Osteoblast (primary cell): ENCODE measurements around the gene PPFIA1. TPM values are rescaled to one million over a fixed set of nuclear protein-coding genes. Genes with fewer than 3 reads are reported as not detected.
"Not testable (repeated sequence)": the region's sequence is repeated elsewhere in the genome, so short reads cannot be mapped to it uniquely, and the experiment has no call there.

ENCODE experiments used
- DNase-seq: peaks from one replicate; pipeline ENCODE4 v3.0.0; 2011; ENCODE audit warnings: low spot score, mixed read lengths; ENCODE audit not compliant: insufficient read length; ENCODE audit errors: missing footprints
- H2AFZ ChIP-seq: 2 replicates; pipeline ENCODE4 v1.6.0; 2011; ENCODE audit warnings: mild to moderate bottlenecking, low read length
- H3K27ac ChIP-seq: 2 replicates; pipeline ENCODE4 v1.5.1; 2011; ENCODE audit warnings: mild to moderate bottlenecking, low read depth, low read length, moderate library complexity
- H3K27me3 ChIP-seq: 2 replicates; pipeline ENCODE4 v1.6.0; 2012; ENCODE audit warnings: mild to moderate bottlenecking, control low read depth, inconsistent platforms, low read length, moderate library complexity; ENCODE audit not compliant: insufficient read depth
- H3K36me3 ChIP-seq: 2 replicates; pipeline ENCODE4 v1.5.1; 2011; ENCODE audit warnings: mild to moderate bottlenecking, low read length, control low read depth, moderate library complexity; ENCODE audit not compliant: insufficient read depth
- H3K4me1 ChIP-seq: 2 replicates; pipeline ENCODE4 v1.5.1; 2011; ENCODE audit warnings: mild to moderate bottlenecking, low read length, control low read depth, moderate library complexity; ENCODE audit not compliant: insufficient read depth
- H3K4me2 ChIP-seq: 2 replicates; pipeline ENCODE4 v1.6.0; 2011; ENCODE audit warnings: mild to moderate bottlenecking, low read length; ENCODE audit not compliant: insufficient read depth
- H3K4me3 ChIP-seq: fragments of 200-600 bp; sonication (generic); 3 replicates; pipeline ENCODE4 v1.5.1; 2012; ENCODE audit warnings: mild to moderate bottlenecking, low read length, inconsistent platforms; ENCODE audit not compliant: insufficient read depth
- H3K79me2 ChIP-seq: 2 replicates; pipeline ENCODE4 v1.6.0; 2012; ENCODE audit warnings: mild to moderate bottlenecking, low read length, control low read depth, inconsistent platforms; ENCODE audit not compliant: insufficient read depth
- H3K9me3 ChIP-seq: 2 replicates; pipeline ENCODE4 v1.5.1; 2011; ENCODE audit warnings: low read depth, low read length, control low read depth
- H4K20me1 ChIP-seq: 2 replicates; pipeline ENCODE4 v1.6.0; 2012; ENCODE audit warnings: mild to moderate bottlenecking, low read length, control low read depth; ENCODE audit not compliant: insufficient read depth
- total RNA-seq: library from RNA; depleted of rRNA; stranded (reverse); fragments of >200 nt; gene quantifications from 2 replicates; pipeline ENCODE4 v1.2.3, GENCODE V29; 2012
- TF ChIP-seq, protein P1 (sequence below): IDR thresholded peaks from 2 replicates; pipeline ENCODE4 v1.5.1; 2011; ENCODE audit warnings: mild to moderate bottlenecking, low read depth, low read length, moderate library complexity; ENCODE audit errors: extremely low read depth

Gene PPFIA1
- total RNA-seq, 1 donor, result 110 TPM

DNA sequence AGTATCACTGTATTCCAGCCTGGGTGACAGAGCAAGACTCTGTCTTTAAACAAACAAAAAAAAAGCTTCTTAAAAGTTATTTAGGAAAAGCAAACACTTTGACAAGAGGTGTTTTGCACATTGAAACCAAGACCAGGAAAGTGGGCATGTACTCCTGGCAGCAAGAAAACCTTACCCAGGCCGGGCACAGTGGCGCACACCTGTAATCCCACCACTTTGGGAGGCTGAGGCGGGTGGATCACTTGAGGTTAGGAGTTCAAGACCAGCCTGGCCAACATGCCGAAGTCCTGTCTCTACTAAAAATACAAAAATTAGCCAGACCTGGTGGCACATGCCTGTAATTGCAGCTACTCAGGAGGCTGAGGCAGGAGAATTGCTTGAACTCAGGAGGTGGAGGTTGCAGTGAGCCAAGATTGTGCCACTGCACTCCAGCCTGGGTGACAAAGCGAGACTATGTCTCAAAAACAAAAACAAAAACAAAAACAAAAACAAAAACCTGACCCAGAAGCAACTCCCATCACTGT is 60.9 kb downstream of the PPFIA1 start:
- TF ChIP-seq, protein P1, sequence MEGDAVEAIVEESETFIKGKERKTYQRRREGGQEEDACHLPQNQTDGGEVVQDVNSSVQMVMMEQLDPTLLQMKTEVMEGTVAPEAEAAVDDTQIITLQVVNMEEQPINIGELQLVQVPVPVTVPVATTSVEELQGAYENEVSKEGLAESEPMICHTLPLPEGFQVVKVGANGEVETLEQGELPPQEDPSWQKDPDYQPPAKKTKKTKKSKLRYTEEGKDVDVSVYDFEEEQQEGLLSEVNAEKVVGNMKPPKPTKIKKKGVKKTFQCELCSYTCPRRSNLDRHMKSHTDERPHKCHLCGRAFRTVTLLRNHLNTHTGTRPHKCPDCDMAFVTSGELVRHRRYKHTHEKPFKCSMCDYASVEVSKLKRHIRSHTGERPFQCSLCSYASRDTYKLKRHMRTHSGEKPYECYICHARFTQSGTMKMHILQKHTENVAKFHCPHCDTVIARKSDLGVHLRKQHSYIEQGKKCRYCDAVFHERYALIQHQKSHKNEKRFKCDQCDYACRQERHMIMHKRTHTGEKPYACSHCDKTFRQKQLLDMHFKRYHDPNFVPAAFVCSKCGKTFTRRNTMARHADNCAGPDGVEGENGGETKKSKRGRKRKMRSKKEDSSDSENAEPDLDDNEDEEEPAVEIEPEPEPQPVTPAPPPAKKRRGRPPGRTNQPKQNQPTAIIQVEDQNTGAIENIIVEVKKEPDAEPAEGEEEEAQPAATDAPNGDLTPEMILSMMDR, result peak; percentile 16
- H3K4me3 ChIP-seq, H4K20me1 ChIP-seq, DNase-seq, H3K4me2 ChIP-seq, H3K4me1 ChIP-seq, H3K27me3 ChIP-seq, H3K27ac ChIP-seq, H2AFZ ChIP-seq, H3K79me2 ChIP-seq, H3K9me3 ChIP-seq: not testable (repeated sequence)
- H3K36me3 ChIP-seq, result peaks cover 71% of the 10 kb centered on the region

DNA sequence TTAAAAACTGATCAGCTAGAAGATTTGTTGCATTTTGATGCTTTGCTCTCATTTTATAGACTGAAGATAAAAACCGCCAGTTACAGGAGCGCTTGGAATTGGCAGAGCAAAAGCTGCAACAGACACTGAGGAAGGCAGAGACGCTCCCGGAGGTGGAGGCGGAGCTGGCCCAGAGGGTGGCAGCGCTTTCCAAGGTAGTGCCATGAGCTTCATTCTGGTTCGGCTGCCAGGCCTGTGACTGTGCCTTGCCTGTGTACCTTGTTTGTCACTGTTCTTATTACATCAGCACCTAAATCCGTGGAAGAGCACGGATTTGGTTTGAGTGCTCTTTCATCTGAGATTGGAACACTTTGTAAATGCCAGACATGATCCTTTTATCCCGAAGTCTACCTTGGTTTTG is 61.4 kb downstream of the PPFIA1 start:
- TF ChIP-seq, protein P1, result no peak
- Histone ChIP-seq H4K20me1 (peaks cover 4% of the 10 kb centered on the region), H3K4me2 (no peak overlapping the region), H2AFZ (no peak overlapping the region), H3K27me3 (no peaks in the 10 kb centered on the region), H3K79me2 (peaks cover 4% of the 10 kb centered on the region), H3K4me1 (peaks cover 2% of the 10 kb centered on the region), H3K4me3 (no peak overlapping the region), H3K27ac (no peak overlapping the region), H3K36me3 (peaks cover 71% of the 10 kb centered on the region), H3K9me3 (no peaks in the 10 kb centered on the region)
- DNase-seq, result no peak

DNA sequence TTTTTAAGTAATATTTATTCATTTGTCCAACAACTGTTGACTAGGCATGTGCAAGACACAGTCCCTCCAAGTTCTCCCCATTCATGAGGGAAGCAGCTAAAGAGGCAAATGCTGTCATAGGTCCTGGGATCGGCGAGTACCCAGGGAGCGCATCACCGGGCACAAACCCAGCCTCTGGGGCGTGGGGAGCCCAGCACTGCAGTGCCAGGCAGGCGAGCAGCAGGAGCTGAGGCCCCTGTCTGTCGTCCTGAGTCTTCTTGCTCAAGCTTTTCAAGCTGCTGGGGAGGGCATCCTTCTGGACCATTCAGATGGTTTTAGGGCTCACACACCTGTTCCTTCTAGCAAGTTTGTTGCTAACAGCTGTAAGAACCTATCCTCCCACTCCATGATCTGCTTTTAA is 62.1 kb downstream of the PPFIA1 start:
- Histone ChIP-seq H2AFZ (no peak overlapping the region), H3K27ac (no peak overlapping the region), H3K9me3 (no peaks in the 10 kb centered on the region), H3K4me1 (no peaks in the 10 kb centered on the region), H3K4me2 (no peak overlapping the region), H3K4me3 (no peak overlapping the region), H3K36me3 (peaks cover 74% of the 10 kb centered on the region), H3K79me2 (peaks cover 4% of the 10 kb centered on the region), H4K20me1 (peaks cover 4% of the 10 kb centered on the region), H3K27me3 (no peaks in the 10 kb centered on the region)
- no peak for DNase-seq
- TF ChIP-seq, protein P1, result no peak

DNA sequence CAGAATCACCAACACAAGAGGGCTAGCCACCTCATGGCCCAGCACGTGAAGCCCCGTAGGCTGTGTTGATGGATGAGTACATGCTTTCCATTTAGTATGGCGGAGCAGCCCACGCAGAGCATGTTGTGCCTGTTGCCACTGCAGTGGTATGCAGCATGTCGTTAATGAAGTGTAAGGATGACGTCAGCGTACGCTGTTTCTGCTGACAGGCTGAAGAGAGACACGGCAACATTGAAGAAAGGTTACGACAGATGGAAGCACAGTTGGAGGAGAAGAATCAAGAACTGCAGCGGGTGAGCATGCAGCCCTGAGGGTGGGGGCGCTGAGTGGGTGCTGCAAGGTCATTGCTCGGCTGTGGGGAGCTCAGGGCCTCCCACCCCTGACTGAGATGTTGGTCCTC is 62.8 kb downstream of the PPFIA1 start:
- no peak overlapping the region for H3K4me2 ChIP-seq
- no peaks in the 10 kb centered on the region for H3K27me3 ChIP-seq
- H2AFZ ChIP-seq, result no peak overlapping the region
- no peaks in the 10 kb centered on the region for H3K9me3 ChIP-seq
- H3K4me3 ChIP-seq, result no peak overlapping the region
- H3K36me3 ChIP-seq, result peaks cover 78% of the 10 kb centered on the region
- peaks cover 4% of the 10 kb centered on the region for H4K20me1 ChIP-seq
- DNase-seq, result no peak
- TF ChIP-seq, protein P1, result no peak
- no peaks in the 10 kb centered on the region for H3K4me1 ChIP-seq
- H3K27ac ChIP-seq, result no peak overlapping the region
- H3K79me2 ChIP-seq, result peaks cover 4% of the 10 kb centered on the region
